Endothelial cell of umbilical vein (primary cell): ENCODE data around the gene ATP6V1G3. TPM values are rescaled to one million over a fixed set of nuclear protein-coding genes. Genes with fewer than 3 reads are reported as not detected.

Source experiments
- BruUV-seq: library from RNA; stranded (reverse); fragments of 400-500 nt; replicated peaks from 2 replicates; lab custom pipeline; 2021; lab: Mats Ljungman, UMichigan
- CTCF ChIA-PET: fragments of 300-600, 350-600 bp; sonication (Branson Sonifier 250); formaldehyde crosslinking; loops from one replicate; lab custom pipeline; 2021; ENCODE audit warnings: antibody characterized with exemption, inconsistent platforms; lab: Charles Lee
- POLR2A ChIA-PET: fragments of 300-600, 350-600 bp; sonication (Branson Sonifier 250); formaldehyde crosslinking; loops from one replicate; lab custom pipeline; 2021; ENCODE audit warnings: antibody characterized with exemption, inconsistent platforms; lab: Charles Lee
- DNase-seq: peaks from one replicate; pipeline ENCODE4 v3.0.0-alpha.2; 2011; ENCODE audit warnings: low read depth, low spot score
- FAIRE-seq: peaks from 2 replicates; lab custom pipeline; 2011; peaks lifted over from hg19 to GRCh38; lab: Jason Lieb, UNC
- H2AFZ ChIP-seq: 2 replicates; pipeline ENCODE4 v1.6.0; 2012; ENCODE audit warnings: low read depth, low read length, control low read depth, inconsistent platforms
- H3K27ac ChIP-seq: 2 replicates; pipeline ENCODE4 v1.5.1; 2011; ENCODE audit warnings: low read depth, mild to moderate bottlenecking, control low read depth, low read length, moderate library complexity; ENCODE audit not compliant: insufficient read depth
- H3K27me3 ChIP-seq, 2 experiments: 2 replicates each; pipeline versions ENCODE4 v1.6.0 to v1.6.1; 2011; ENCODE audit warnings: low read length in 2 of 2, mixed read lengths in 1 of 2; ENCODE audit not compliant: control insufficient read depth in 2 of 2, insufficient read depth in 2 of 2
- H3K36me3 ChIP-seq, 2 experiments: 2 replicates in 1 of 2; 3 replicates in 1 of 2; pipeline ENCODE4 v1.5.1; 2011; ENCODE audit warnings: low read length in 2 of 2, mild to moderate bottlenecking in 1 of 2, moderate library complexity in 1 of 2; ENCODE audit not compliant: control insufficient read depth in 2 of 2, insufficient read depth in 2 of 2; ENCODE audit errors: extremely low read depth in 1 of 2
- H3K4me1 ChIP-seq: 3 replicates; pipeline ENCODE4 v1.5.1; 2011; ENCODE audit warnings: mild to moderate bottlenecking, low read length; ENCODE audit not compliant: control insufficient read depth, insufficient read depth; ENCODE audit errors: extremely low read depth
- H3K4me2 ChIP-seq: 2 replicates; pipeline ENCODE4 v1.6.1; 2011; ENCODE audit warnings: low read length, control low read depth, mixed read lengths; ENCODE audit not compliant: insufficient read depth
- H3K4me3 ChIP-seq, 3 experiments: fragments of 200-600 bp in 1 of 3; sonication (generic), shearing (Covaris generic) in 1 of 3; replicated peaks in 1 of 3; 2 replicates each; pipeline ENCODE4 v1.5.1; 2011 to 2016; ENCODE audit warnings: control low read depth in 3 of 3, low read length in 3 of 3, mild to moderate bottlenecking in 2 of 3, inconsistent platforms in 1 of 3, low read depth in 1 of 3, moderate library complexity in 1 of 3; ENCODE audit not compliant: insufficient read depth in 1 of 3
- H3K79me2 ChIP-seq: 2 replicates; pipeline ENCODE4 v1.6.0; 2012; ENCODE audit warnings: low read length, inconsistent platforms; ENCODE audit not compliant: control insufficient read depth, insufficient read depth
- H3K9ac ChIP-seq: replicated peaks from 2 replicates; pipeline ENCODE3; 2011; ENCODE audit warnings: low read length, control low read depth; ENCODE audit not compliant: insufficient read depth; ENCODE audit errors: extremely low read depth
- H3K9me1 ChIP-seq: replicated peaks from 3 replicates; pipeline ENCODE4 v1.6.0; 2011; ENCODE audit warnings: mild to moderate bottlenecking, low read length; ENCODE audit not compliant: control insufficient read depth, insufficient read depth; ENCODE audit errors: extremely low read depth
- H3K9me3 ChIP-seq: replicated peaks from 2 replicates; pipeline ENCODE4 v1.5.1; 2012; ENCODE audit warnings: low read length, inconsistent platforms; ENCODE audit not compliant: control insufficient read depth, insufficient read depth
- H4K20me1 ChIP-seq: replicated peaks from 2 replicates; pipeline ENCODE3; 2011; ENCODE audit warnings: mild to moderate bottlenecking, low read length; ENCODE audit not compliant: control insufficient read depth, insufficient read depth; ENCODE audit errors: extremely low read depth
- EZH2 ChIP-seq: IDR thresholded peaks from 2 replicates; pipeline ENCODE4 v1.6.1; 2012; ENCODE audit warnings: borderline replicate concordance, low read depth, mild to moderate bottlenecking, moderate library complexity, low read length, inconsistent platforms; ENCODE audit not compliant: severe bottlenecking
- FOS ChIP-seq: IDR thresholded peaks from 2 replicates; pipeline ENCODE4 v1.6.1; 2011; ENCODE audit warnings: mild to moderate bottlenecking, low read length, moderate library complexity, borderline replicate concordance; ENCODE audit not compliant: insufficient read depth
- GATA2 ChIP-seq: IDR thresholded peaks from 2 replicates; pipeline ENCODE4 v1.7.0; 2011; ENCODE audit warnings: low read depth, mild to moderate bottlenecking, moderate library complexity, mixed read lengths, low read length; ENCODE audit not compliant: insufficient read length, insufficient read depth
- JUN ChIP-seq: IDR thresholded peaks from 2 replicates; pipeline ENCODE4 v1.6.1; 2011; ENCODE audit warnings: borderline replicate concordance, low read depth; ENCODE audit not compliant: insufficient read length, insufficient read depth
- POLR2A ChIP-seq: IDR thresholded peaks from 2 replicates; pipeline ENCODE4 v1.6.1; 2012; ENCODE audit warnings: low read depth, mild to moderate bottlenecking, control low read depth, low read length
- POLR2AphosphoS5 ChIP-seq: IDR thresholded peaks from 2 replicates; pipeline ENCODE4 v1.6.1; 2012; ENCODE audit warnings: low read depth, mild to moderate bottlenecking, control low read depth, low read length, moderate library complexity; ENCODE audit not compliant: insufficient read depth
- dilution Hi-C: fragments of 300-500 bp; cut with MboI; formaldehyde crosslinking; loops from one replicate; pipeline ENCODE4 v1.15.0; 2019; ENCODE audit warnings: low sequenced_read_pairs; ENCODE audit not compliant: extremely low pct_ligation_motif_present
- intact Hi-C: fragments of 100-400 bp; cut with micrococcal nuclease; formaldehyde crosslinking; loops from one replicate; pipeline ENCODE4 v1.10.0; 2022
- polyA plus RNA-seq, 4 experiments: library from polyadenylated mRNA; depleted of rRNA in 3 of 4; stranded (reverse) in 3 of 4; unstranded in 1 of 4; fragments of >200 nt; gene quantifications; 2 replicates each; pipeline versions ENCODE4 v1.2.1 to v1.2.3, GENCODE V29; 2011 to 2012; ENCODE audit warnings: missing spikeins in 1 of 4
- total RNA-seq: library from RNA; stranded (reverse); gene quantifications from 2 replicates; pipeline ENCODE4 v1.2.3, GENCODE V29; 2021
- TF ChIP-seq, protein P1 (sequence below): IDR thresholded peaks from 2 replicates; pipeline ENCODE4 v1.6.1; 2011; ENCODE audit not compliant: insufficient read depth, insufficient read length
- TF ChIP-seq, protein P2 (sequence below), 2 donors: IDR thresholded peaks; 1 replicate in 1 of 2; 2 replicates in 1 of 2; pipeline ENCODE4 v1.5.1; 2011; ENCODE audit warnings: low read length in 2 of 2, mild to moderate bottlenecking in 2 of 2, moderate library complexity in 2 of 2, control low read depth in 1 of 2, inconsistent platforms in 1 of 2, low read depth in 1 of 2; ENCODE audit not compliant: insufficient read depth in 1 of 2; ENCODE audit errors: extremely low read depth in 1 of 2

ATP6V1G3 gene
- total and polyA plus RNA-seq, 2 donors (not counting 3 experiments of a cell fraction or from before 2014, with no cell fraction given) = not detected

DNA sequence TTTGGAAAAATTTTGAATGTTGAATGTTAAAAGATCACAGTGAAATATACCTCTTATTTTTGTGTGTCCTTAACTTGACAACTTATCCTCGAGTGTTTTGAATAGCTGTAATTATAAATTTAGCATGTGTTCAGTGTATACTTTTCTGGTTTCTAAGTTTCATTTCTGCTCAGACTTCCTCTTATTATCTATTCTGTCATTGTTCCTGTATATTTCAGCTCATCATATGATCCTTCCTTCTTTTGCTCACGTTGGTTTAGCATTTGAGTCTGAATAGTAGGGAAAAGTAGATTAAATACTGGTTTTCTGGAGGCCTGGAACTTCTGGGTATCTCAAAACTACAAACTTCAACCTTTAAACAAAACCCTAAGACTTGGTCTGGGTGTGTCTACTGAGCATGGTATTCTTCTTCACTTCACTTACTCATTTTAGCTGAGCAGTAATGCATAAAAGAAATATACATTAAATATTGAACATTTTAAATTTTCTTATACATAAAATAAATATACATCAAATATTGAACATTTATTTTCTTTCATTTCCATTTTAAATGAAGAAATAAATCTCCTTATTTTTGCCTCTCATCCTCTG is 3.3 kb upstream of the ATP6V1G3 start:
- H3K79me2 ChIP-seq = no peaks in the 10 kb centered on the region
- H3K4me3 ChIP-seq = no peak overlapping the region
- H4K20me1 ChIP-seq = no peaks in the 10 kb centered on the region
- H3K9me1 ChIP-seq = no peaks in the 10 kb centered on the region
- H3K4me2 ChIP-seq = no peak overlapping the region
- H3K27ac ChIP-seq = no peak overlapping the region
- CTCF ChIA-PET = interaction anchor here (1.1 to 1.5 kb wide), 2 partner anchors 142 to 158 kb away, joined by 3 read pairs; no protein-coding TSS in a partner anchor
- no peak overlapping the region for H3K9ac ChIP-seq
- no peaks in the 10 kb centered on the region for H3K36me3 ChIP-seq
- peaks cover 4% of the 10 kb centered on the region for H3K4me1 ChIP-seq
- intact Hi-C loops (no loop called here), dilution Hi-C loops (no loop called here)
- no peaks in the 10 kb centered on the region for H3K27me3 ChIP-seq
- DNase-seq = no peak
- POLR2A ChIA-PET = no interaction called here
- TF ChIP-seq, protein P1, sequence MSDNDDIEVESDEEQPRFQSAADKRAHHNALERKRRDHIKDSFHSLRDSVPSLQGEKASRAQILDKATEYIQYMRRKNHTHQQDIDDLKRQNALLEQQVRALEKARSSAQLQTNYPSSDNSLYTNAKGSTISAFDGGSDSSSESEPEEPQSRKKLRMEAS = no peak
- TF ChIP-seq GATA2 (no peak), EZH2 (no peak), FOS (no peak), POLR2A (no peak), POLR2AphosphoS5 (no peak)
- peak overlapping the region; percentile 4 for H2AFZ ChIP-seq
- H3K9me3 ChIP-seq = no peaks in the 10 kb centered on the region
- FAIRE-seq = no peak
- BruUV-seq = no TSS peak

DNA sequence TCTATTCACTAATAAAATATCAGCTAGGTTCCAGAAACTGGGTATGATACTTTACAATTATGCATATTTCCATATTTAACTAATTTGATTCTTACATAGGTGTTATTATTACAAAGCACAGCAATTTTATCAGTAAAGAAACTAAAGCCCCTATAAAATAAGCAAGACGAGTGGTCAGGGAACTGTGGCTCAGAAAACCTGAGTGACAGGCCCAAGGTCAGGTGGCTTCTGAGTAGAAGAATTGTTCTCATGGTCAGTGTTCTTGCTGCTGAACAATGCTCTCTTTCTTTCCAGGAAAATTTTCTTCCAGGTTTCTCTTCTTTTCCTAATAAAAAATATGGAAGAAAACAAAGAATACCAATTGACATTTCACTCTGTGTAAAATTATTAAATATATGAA is 2.2 kb upstream of the ATP6V1G3 start:
- Histone ChIP-seq H3K36me3 (no peaks in the 10 kb centered on the region), H3K9me3 (no peaks in the 10 kb centered on the region), H3K79me2 (no peaks in the 10 kb centered on the region), H3K4me1 (peaks cover 4% of the 10 kb centered on the region), H3K4me3 (no peak overlapping the region), H2AFZ (no peak overlapping the region), H3K27ac (no peak overlapping the region), H4K20me1 (no peaks in the 10 kb centered on the region), H3K9me1 (no peaks in the 10 kb centered on the region), H3K9ac (no peak overlapping the region), H3K27me3 (no peaks in the 10 kb centered on the region), H3K4me2 (no peak overlapping the region)
- ChIA-PET CTCF (interaction anchor here (1.5 kb wide), 1 partner anchor 159 kb away, joined by 3 read pairs; no protein-coding TSS in a partner anchor), POLR2A (no interaction called here)
- dilution Hi-C loops = no loop called here
- intact Hi-C loops = no loop called here
- FAIRE-seq (no peak), DNase-seq (no peak)
- no TSS peak for BruUV-seq
- TF ChIP-seq JUN (no peak), GATA2 (no peak), FOS (no peak), POLR2A (no peak)
- TF ChIP-seq, protein P2, sequence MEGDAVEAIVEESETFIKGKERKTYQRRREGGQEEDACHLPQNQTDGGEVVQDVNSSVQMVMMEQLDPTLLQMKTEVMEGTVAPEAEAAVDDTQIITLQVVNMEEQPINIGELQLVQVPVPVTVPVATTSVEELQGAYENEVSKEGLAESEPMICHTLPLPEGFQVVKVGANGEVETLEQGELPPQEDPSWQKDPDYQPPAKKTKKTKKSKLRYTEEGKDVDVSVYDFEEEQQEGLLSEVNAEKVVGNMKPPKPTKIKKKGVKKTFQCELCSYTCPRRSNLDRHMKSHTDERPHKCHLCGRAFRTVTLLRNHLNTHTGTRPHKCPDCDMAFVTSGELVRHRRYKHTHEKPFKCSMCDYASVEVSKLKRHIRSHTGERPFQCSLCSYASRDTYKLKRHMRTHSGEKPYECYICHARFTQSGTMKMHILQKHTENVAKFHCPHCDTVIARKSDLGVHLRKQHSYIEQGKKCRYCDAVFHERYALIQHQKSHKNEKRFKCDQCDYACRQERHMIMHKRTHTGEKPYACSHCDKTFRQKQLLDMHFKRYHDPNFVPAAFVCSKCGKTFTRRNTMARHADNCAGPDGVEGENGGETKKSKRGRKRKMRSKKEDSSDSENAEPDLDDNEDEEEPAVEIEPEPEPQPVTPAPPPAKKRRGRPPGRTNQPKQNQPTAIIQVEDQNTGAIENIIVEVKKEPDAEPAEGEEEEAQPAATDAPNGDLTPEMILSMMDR (IDR thresholded peaks at IDR 0.05; ENCODE audit: extremely low read depth in 1 of 2, insufficient read depth in 1 of 2, low read depth in 1 of 2, low read length in 2 of 2) = no peak
